Muscle of back (tissue), 13 donors: ENCODE data around the gene METAP2. TPM values are rescaled to one million over a fixed set of nuclear protein-coding genes. Genes with fewer than 3 reads are reported as not detected.
A peak's percentile ranks its signal among the peaks of the same experiment; 100 is the strongest.
"Not testable (repeated sequence)": the region's sequence is repeated elsewhere in the genome, so short reads cannot be mapped to it uniquely, and the experiment has no call there.

Experiments
- DNase-seq, 3 donors: peaks; one replicate each; pipeline versions ENCODE4 v3.0.0 to v3.0.0-alpha.2; 2013
- long read RNA-seq, 9 donors: transcript quantifications; one replicate each; lab custom pipeline, GENCODE V29; 2026
- polyA plus RNA-seq, 10 donors: library from polyadenylated mRNA; unstranded; fragments of 120-200 nt; gene quantifications; one replicate each; pipeline ENCODE4 v1.2.1, GENCODE V29; 2013; ENCODE audit not compliant: insufficient read length in 10 of 10

The METAP2 gene
- polyA plus RNA-seq: 100 to 1,000 TPM; 101 to 136 (median 113) TPM
- long read RNA-seq, donor 1, transcript METAP2-210 (11 exons, 1,874 nt): minor isoform, 5 of 51 reads
- long read RNA-seq, donor 1, transcript METAP2-202 (11 exons, 3,601 nt): major isoform, 22 of 51 reads
- long read RNA-seq, donor 1, partial matches to known transcripts: 23 of 51 reads
- long read RNA-seq, donor 1, other reads (novel, unspliced or antisense): 0 of 51 reads
- long read RNA-seq, donor 2, transcript METAP2-202 (11 exons, 3,601 nt): major isoform, 14 of 53 reads
- long read RNA-seq, donor 2, partial matches to known transcripts: 35 of 53 reads
- long read RNA-seq, donor 2, other reads (novel, unspliced or antisense): 0 of 53 reads
- long read RNA-seq, donor 3: 0 reads
- long read RNA-seq, donor 4, transcript METAP2-202 (11 exons, 3,601 nt): major isoform, 13 of 26 reads
- long read RNA-seq, donor 4, transcript METAP2-210 (11 exons, 1,874 nt): minor isoform, 5 of 26 reads
- long read RNA-seq, donor 4, partial matches to known transcripts: 8 of 26 reads
- long read RNA-seq, donor 4, other reads (novel, unspliced or antisense): 0 of 26 reads
- long read RNA-seq, donor 5, transcript METAP2-202 (11 exons, 3,601 nt): major isoform, 11 of 69 reads
- long read RNA-seq, donor 5, partial matches to known transcripts: 56 of 69 reads
- long read RNA-seq, donor 5, other reads (novel, unspliced or antisense): 0 of 69 reads
- long read RNA-seq, donor 6, transcript METAP2-202 (11 exons, 3,601 nt): major isoform, 15 of 63 reads
- long read RNA-seq, donor 6, transcript METAP2-210 (11 exons, 1,874 nt): minor isoform, 6 of 63 reads
- long read RNA-seq, donor 6, partial matches to known transcripts: 40 of 63 reads
- long read RNA-seq, donor 6, other reads (novel, unspliced or antisense): 0 of 63 reads
- long read RNA-seq, donor 7, transcript METAP2-202 (11 exons, 3,601 nt): major isoform, 16 of 47 reads
- long read RNA-seq, donor 7, partial matches to known transcripts: 29 of 47 reads
- long read RNA-seq, donor 7, other reads (novel, unspliced or antisense): 0 of 47 reads
- long read RNA-seq, donor 8, transcript METAP2-202 (11 exons, 3,601 nt): major isoform, 9 of 55 reads
- long read RNA-seq, donor 8, partial matches to known transcripts: 46 of 55 reads
- long read RNA-seq, donor 8, other reads (novel, unspliced or antisense): 0 of 55 reads
- long read RNA-seq, donor 9: 0 reads

DNA sequence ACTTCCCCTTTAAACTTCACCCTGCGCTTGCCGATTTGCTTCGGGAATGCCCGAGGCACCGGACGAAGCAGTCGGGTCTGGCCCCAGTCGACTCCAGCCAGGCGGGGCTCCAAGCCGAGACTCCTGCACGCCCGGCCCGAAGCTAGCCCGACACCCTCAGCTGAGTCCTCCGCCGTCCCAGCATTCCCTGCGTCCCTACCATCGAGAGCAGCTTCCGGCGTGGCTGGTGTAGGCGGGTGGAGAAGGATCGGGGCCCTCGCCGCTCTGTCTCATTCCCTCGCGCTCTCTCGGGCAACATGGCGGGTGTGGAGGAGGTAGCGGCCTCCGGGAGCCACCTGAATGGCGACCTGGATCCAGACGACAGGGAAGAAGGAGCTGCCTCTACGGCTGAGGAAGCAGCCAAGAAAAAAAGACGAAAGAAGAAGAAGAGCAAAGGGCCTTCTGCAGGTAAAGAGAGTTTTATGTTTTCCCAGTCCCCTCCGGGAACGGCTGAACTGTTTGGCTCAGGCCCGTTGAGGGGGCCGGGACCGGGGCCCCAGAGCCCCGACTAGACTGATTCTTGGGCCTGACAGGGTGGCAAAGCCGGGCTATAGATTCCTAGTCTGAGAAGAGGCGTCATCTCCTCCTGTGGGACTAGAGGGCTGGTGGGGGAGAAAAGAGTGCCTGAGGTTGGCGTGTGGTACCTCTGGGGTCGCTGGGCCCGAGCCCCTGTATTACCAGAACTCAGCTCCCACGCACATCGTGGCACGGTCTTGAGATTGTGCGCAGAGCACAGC is at the start of gene METAP2:
TSS of gene METAP2 (plus strand) at position 269 of the 776 bp plus-strand sequence. CDS start at position 297, 28 bp downstream.
- peak; percentile 95 to 98 (median 97) for DNase-seq

DNA sequence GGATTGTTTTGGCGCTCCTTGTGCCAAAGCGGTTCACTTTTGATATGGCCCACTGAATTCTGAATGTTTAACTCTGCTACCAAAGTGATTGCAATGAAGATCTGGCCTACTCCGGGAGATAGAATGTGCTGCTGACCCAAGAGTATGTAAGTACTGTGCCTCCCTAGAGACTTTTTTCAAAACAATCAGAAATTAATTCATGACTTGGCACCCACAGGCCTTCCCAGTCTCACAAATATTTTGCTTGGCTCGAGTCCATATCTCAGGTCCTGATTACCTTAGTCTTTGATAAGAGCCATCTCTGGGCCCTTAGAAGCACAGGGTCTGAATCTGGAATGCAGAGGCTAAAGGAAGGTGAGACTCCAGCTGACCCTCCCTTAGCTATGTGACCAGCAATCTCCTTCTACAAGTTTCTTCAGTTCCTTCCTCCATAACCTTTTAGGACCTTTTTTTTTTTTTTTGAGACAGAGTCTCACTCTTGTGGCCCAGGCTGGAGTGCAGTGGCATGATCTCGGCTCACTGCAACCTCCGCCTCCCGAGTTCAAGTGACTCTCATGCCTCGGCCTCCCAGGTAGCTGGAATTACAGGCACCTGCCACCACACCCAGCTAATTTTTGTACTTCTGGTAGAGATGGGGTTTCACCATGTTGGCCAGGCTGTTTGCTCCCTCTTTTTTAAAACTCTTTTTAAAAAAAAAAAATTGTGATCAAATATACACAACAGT is 49.5 kb upstream of the METAP2 start:
- no peak for DNase-seq

DNA sequence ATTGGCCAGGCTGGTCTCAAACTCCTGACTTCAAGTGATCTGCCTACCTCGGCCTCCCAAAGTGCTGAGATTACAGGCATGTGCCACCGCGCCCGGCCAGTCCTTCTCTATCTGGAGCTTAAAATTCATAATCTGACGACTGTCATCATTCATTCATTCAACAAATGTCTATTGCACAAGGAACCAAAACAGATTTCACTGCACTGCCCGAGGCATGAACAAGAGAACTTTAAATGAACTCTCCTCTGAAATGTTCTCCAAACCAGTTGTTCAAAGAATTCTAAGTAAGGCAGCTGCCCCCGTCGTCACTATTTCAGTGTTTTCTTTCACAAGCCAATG is 44.8 kb upstream of the METAP2 start:
- no peak for DNase-seq

DNA sequence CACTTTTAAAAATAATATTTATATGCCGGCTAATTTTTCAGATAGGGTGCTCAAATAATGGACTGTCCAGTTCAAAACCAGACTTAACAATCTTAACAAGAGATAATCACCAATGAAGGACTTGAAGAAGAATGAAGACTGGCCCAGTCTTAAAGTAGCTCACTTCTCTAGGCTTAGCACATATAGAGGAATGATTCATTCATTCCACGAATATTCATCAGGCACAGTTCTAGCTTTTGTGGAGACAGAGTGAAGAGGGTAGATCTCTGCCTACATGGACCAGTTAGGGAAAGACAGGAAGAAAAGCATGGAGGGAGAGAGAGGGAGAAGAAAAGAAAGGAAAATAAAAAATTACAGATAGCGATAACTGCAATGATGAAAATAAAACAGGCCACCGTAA is 42.8 kb upstream of the METAP2 start:
- DNase-seq: no peak

DNA sequence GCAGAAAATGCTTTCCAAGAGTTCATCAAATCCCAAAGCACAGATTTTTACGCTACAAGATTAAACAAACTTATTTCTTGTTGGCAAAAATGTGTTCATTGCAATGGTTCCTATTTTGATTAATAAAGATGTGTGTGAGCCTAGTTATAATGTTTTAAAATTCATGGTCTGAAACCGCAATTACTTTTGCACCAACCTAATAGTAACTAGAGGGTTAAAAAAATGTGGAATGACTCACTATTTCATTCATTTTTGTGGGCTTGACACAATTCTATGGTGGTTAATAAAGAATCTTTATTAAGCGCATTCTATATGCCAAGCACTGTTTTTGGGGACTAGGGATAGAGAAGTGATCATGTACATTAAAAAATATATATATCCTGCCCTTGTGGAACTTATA is 38.6 kb upstream of the METAP2 start:
- no peak for DNase-seq

DNA sequence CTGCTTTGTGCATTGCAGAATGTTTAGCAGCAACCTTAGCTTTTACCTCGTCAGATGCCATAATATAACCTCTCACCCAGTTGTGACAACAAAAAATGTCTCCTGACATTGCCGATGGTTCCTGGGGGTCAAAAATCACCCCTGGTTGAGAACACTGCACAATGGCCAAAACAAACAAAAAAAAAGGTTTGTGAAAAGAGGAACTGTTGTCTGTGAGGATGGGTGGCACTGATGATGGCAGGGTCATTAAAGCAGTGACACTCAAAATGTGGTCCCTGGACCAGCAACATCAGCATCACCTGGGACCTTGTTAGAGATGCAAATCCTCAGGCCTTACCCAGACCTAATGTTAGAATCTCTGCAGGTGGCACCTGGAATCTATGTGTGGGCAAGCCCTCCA is 36.4 kb upstream of the METAP2 start:
- DNase-seq: no peak

DNA sequence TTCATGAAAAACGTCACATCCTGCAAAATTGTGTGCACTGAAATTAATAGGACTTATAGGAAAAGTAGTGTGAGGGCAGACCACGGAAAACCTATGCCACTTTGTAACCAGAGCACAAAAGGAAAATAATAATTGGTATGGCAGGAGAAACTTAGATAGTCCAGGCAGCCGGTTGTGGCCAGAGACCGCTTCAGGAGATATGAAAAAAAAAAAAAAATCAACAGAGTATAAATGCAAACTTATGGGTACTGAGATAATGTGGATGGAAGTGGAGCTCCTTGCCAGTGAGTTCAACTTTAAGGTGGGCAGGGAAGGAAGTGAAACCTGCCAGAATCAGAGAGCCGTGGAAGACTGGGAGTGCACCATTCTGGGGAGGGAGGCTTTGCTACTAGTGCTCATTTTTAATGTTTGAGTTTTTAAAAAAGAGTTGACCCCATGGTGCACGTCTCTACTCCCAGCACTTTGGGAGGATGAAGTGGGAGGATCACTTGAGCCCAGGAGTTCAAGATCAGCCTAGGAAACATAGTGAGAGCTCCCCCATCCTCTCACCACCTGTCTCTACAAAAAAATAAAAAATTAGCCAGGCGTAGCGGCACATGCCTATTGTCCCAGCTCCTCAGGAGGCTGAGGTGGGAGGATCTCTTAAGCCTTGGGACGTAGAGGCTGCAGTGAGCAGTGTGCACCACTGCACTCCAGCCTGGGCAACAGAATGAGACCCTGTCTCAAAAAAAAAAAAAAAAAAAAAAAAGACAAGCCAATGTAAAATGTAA is 34.3 kb upstream of the METAP2 start:
- DNase-seq: no peak

DNA sequence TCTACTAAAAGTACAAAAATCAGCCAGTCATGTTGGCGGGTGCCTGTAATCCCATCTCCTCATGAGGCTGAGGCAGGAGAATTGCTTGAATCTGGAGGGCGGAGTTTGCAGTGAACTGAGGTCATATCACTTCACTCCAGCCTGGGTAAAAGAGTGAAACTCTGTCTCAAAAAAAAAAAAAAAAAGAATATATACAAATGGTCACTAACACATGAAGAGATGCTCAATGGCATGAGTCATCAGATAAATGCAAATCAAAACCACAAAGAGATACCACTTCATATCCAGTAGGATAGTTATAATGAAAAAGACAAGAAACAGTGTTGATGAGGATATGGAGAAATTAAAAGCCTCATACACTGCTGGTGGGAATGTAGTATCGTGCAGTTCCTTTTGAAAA is 33.6 kb upstream of the METAP2 start:
- peak in 1 of 3 donors; percentile 18 for DNase-seq

DNA sequence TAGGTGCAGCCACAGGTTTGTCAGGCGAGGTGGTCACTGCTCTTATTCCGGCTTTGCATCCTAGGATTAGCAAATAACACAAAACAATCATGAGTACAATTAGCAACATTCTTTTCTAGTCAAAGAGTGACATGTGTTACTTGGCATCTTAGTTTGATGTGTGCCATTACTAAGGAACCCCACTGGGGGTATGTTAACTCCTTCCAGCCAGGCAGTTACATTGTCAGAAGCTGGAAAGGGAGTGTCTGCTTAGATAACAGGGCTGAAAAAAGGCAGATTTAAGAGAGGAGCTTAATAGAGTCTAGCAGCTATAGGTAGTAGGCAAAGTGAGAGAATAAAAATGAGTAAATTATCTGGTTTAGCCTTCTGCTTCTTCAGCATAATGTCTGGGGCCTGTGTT is 30.5 kb upstream of the METAP2 start:
- no peak for DNase-seq

DNA sequence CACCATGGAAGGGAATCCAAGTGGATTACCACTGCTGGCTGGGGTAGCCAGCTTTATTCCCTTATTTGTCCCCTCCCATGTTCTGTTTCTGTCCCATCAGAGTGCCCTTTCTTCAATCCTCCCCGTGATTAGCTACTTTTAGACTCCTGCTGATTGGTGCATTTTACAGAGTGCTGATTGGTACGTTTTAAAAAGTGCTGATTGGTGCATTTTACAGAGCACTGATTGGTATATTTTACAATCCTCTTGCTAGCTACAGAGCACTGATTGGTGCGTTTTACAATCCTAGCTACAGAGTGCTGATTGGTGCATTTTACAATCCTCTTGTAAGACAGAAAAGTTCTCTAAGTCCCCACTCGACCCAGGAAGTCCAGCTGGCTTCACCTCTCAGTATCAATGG is 28.9 kb upstream of the METAP2 start:
- not testable (repeated sequence) for DNase-seq

DNA sequence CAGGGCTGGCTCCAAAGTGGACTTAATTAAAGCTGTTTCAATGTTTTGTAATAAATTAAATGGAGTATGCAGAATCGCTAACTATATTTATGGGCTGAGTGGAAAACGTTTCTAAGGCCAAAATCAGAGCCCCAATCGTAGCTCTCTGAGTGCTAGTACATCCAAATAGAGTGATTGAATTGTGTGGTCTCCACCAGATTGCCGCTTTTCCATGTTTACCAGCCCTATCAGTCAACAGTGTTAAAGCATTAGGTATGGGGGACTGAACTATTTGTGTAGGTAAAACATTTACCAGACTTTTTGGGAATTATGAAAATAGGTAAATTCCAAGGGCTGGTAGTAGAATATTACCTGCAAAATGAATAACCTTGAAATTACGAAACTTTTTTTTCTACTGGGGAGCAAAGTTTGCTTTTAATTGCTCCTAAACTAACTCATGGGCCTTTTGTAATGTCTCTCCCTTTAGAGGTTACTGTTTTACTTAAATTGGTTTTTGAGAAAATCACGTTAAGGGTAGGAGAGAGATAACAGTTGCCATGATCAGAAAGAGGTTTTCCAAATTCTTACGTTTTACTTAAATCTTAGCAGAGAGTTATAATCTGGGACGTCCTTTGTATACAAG is 28.0 kb upstream of the METAP2 start:
- no peak for DNase-seq

DNA sequence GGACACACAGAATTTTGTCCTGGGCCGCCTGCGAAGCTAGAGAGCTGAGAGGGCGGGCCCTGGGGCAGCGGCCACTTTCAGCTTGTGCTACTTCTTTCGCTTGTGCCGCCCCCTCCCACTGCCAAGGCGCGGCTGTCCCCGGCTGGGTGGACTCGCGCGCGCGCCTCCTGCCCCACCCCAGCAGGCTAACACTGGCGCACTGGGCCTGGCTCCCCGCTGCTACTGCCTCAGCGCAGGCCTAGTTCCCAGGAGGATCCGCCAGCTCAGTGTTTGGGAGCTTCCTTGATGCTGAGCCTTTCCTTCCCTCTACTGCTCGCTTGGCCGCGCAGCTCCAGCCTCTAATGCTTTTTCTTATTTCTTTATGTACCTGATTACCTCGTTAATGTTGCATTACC is 27.4 kb upstream of the METAP2 start:
- DNase-seq: peak; percentile 11 to 66 (median 26)

DNA sequence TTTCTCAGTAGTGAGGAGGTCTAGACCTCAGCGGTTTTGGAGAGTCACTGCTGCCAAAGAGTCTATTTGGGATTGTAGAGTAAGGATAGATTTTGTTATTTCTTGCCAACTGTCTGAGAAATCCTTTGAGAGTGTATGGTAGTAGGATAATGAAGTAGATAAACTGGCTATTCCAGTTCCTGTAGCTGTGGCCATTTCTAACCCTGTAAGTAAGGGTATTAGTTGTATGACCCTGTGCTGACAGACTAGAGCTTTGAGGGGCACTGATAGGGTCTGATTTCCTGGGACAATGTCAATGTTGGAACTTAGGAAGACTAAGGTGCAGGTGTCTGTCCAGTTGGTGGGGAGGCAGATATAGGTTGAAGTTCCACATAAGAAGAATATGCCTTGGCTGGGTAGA is 24.3 kb upstream of the METAP2 start:
- not testable (repeated sequence) for DNase-seq

DNA sequence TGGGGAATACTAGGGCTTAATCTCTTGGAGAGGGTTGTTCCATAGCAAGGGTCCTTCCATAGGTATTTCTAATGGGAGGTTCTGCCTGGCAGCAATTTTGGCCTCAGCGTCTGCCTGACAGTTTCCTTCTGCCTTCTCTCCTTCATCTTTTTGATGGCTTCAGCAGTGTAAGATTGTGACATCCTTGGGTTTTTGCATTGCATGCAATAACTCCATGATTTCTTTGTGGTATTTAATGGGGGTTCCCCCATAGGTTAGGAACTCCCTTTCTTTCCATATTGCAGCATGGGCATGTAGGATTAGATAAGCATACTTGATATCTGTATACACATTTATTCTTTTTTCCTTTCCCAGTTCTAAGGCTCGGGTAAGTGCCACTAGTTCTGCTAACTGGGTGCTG is 21.5 kb upstream of the METAP2 start:
- not testable (repeated sequence) for DNase-seq

DNA sequence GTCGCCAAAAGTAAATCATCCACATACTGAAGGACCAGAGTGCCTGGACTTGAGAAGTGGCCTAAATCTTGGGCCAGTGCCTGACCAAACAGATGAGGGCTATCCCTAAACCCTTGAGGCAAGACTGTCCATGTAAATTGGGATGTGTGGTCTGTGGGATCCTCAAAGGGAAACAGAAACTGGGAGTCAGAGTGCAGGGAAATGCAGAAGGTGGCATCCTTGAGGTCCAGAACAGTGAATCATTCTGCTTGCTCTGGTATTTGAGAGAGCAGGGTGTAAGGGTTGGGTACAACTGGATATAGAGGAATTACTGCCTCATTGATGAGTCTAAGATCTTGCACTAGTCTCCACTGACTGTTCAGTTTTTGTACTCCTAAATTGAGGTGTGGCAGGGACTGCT is 20.1 kb upstream of the METAP2 start:
- DNase-seq: not testable (repeated sequence)

DNA sequence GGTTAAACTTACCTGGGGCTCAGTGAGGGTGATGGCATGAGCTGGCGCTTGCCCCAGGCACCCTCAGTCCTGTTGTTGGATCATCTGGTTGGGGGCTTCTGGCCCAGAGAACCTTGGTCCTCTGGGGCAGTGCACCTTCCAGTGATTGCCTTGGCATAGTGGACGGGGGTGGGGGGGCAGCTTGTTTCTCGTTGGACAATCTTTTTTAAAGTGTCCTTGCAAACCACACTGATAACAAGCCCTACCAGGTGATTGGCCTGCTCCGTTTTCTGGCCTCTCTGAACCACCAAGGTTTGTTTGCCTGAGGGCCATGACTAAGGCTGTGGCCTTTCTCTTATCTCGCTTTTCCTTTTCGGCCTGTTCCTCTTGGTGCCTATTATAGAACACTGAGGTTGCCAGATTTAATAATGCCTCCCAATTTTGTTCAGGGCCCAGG is 19.2 kb upstream of the METAP2 start:
- not testable (repeated sequence) for DNase-seq

DNA sequence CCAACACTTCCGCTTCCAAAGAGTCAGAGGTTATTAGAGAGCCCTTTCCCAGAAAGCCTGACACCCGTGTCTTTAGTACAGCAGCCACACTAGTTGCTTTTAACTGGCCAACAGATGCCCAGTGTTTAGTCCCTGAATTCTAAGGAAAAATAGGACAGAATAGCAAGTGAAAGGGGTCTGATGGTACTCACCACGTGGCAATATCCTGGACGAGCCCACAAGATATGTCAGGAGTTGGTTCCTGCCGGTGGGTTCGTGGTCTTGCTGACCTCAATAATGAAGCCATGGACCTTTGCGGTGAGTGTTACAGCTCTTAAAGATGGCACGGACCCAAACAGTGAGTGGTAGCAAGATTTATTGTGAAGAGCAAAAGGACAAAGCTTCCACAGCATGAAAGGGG is 16.3 kb upstream of the METAP2 start:
- DNase-seq: not testable (repeated sequence)

DNA sequence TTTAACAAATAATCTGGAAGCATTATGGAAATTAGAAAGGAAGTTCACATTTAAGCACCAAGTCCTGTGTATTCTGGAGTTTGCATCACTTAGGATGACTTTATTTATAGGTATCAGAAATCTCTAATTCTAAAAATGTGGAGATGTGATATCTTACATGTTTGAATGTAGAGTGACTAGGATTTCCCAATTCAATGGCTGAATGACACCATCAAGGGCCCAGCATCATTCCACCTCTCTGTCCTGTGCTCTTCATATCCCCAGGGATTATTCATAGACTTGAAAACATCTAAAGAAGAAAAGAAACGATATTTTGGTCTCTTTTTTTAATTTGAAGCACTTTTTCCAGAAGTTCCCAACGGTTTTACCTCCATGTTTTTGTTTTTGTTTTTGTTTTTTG is 15.2 kb upstream of the METAP2 start:
- no peak for DNase-seq

DNA sequence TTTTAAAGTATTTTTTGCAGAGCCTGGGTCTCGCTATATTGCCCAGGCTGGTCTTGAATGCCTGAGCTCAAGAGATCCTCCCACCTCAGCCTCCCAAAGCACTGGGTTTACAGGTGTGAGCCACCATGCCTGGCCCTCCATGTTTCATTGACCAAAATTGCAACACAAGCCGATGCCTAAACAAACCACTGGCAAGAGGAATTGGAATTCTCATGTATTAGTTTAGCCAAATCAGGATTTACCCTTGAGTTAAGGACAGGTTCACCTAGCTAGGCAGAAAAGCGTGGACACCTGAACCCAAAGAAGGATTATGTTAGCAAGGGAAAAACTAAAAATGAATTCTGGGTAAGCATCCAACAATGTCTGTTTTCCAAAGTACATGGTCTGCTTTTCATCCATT is 14.6 kb upstream of the METAP2 start:
- no peak for DNase-seq
